MM.1S (cell line): ENCODE results near the gene ZNF786.
"Not testable (repeated sequence)": the region's sequence is repeated elsewhere in the genome, so short reads cannot be mapped to it uniquely, and the experiment has no call there.

Experiments used
- DNase-seq: peaks from one replicate; pipeline ENCODE4 v3.0.0-alpha.2; 2015
- H2AFZ ChIP-seq: fragments of 300-600 bp; sonication (generic); 2 replicates; pipeline ENCODE4 v1.6.0; 2016; ENCODE audit warnings: antibody characterized with exemption, low read length
- H3F3A ChIP-seq: fragments of 300-600 bp; sonication (generic); 2 replicates; pipeline ENCODE4 v1.6.1; 2016; ENCODE audit warnings: mild to moderate bottlenecking, antibody characterized with exemption, low read length, moderate library complexity, mixed read lengths; ENCODE audit not compliant: insufficient read depth
- H3K27ac ChIP-seq: fragments of 300-600 bp; sonication (generic); 2 replicates; pipeline ENCODE4 v1.5.1; 2016; ENCODE audit warnings: mild to moderate bottlenecking, low read length
- H3K27me3 ChIP-seq: fragments of 300-600 bp; sonication (generic); replicated peaks from 2 replicates; pipeline ENCODE4 v1.6.0; 2016; ENCODE audit warnings: low read length; ENCODE audit not compliant: insufficient read depth
- H3K36me3 ChIP-seq: fragments of 300-600 bp; sonication (generic); replicated peaks from 2 replicates; pipeline ENCODE4 v1.6.1; 2016; ENCODE audit warnings: mild to moderate bottlenecking, low read length, mixed read lengths; ENCODE audit not compliant: insufficient read depth
- H3K4me1 ChIP-seq: fragments of 300-600 bp; sonication (generic); 2 replicates; pipeline ENCODE4 v1.6.1; 2016; ENCODE audit warnings: low read length, mixed read lengths
- H3K4me2 ChIP-seq: fragments of 300-600 bp; sonication (generic); 2 replicates; pipeline ENCODE4 v1.6.0; 2016; ENCODE audit warnings: low read depth, low read length
- H3K4me3 ChIP-seq: fragments of 300-600 bp; sonication (generic); 2 replicates; pipeline ENCODE4 v1.5.1; 2016; ENCODE audit warnings: low read length, mixed read lengths
- H3K79me2 ChIP-seq: fragments of 300-600 bp; sonication (generic); 2 replicates; pipeline ENCODE4 v1.6.1; 2016; ENCODE audit warnings: mixed run types, low read length, mixed read lengths
- H3K9ac ChIP-seq: fragments of 300-600 bp; sonication (generic); 2 replicates; pipeline ENCODE4 v1.6.1; 2016; ENCODE audit warnings: low read length, mixed read lengths
- H3K9me2 ChIP-seq: fragments of 300-600 bp; sonication (generic); replicated peaks from 2 replicates; pipeline ENCODE4 v1.6.1; 2016; ENCODE audit warnings: mild to moderate bottlenecking, low read length, mixed read lengths; ENCODE audit not compliant: insufficient read depth
- H3K9me3 ChIP-seq: fragments of 300-600 bp; sonication (generic); replicated peaks from 2 replicates; pipeline ENCODE4 v1.6.1; 2016; ENCODE audit warnings: mild to moderate bottlenecking, low read length, mixed read lengths; ENCODE audit not compliant: insufficient read depth
- H4K20me1 ChIP-seq: fragments of 300-600 bp; sonication (generic); 2 replicates; pipeline ENCODE4 v1.6.1; 2016; ENCODE audit warnings: mild to moderate bottlenecking, low read length, moderate library complexity, mixed read lengths; ENCODE audit not compliant: insufficient read depth
- CTCF ChIP-seq: fragments of 300-600 bp; sonication (generic); IDR thresholded peaks from 2 replicates; pipeline ENCODE4 v1.5.1; 2016; ENCODE audit warnings: antibody characterized with exemption, low read length, mixed read lengths
- EZH2 ChIP-seq: fragments of 300-600 bp; sonication (generic); optimal IDR thresholded peaks from 2 replicates; pipeline ENCODE3; 2017; ENCODE audit warnings: low read depth, mild to moderate bottlenecking, antibody characterized with exemption, low read length, mixed read lengths
- EZH2phosphoT487 ChIP-seq: fragments of 300-600 bp; sonication (generic); IDR thresholded peaks from 2 replicates; pipeline ENCODE4 v1.6.1; 2018; ENCODE audit warnings: antibody characterized with exemption, low read length

Gene ZNF786

GRCh38 chr7:149063476-149063875 is 27.0 kb downstream of the ZNF786 start:
- Histone ChIP-seq H3K36me3 (no peaks in the 10 kb centered on the region), H3K9me2 (no peaks in the 10 kb centered on the region), H3K27me3 (no peaks in the 10 kb centered on the region)

GRCh38 chr7:149062217-149062899 is 28.2 kb downstream of the ZNF786 start:
- H3K4me1 ChIP-seq, H3K9ac ChIP-seq, H4K20me1 ChIP-seq, DNase-seq, H3K9me2 ChIP-seq, H2AFZ ChIP-seq, H3K9me3 ChIP-seq, H3K27ac ChIP-seq, H3F3A ChIP-seq, H3K27me3 ChIP-seq, H3K4me2 ChIP-seq, H3K36me3 ChIP-seq, H3K4me3 ChIP-seq, H3K79me2 ChIP-seq: not testable (repeated sequence)

More at GRCh38 chr7:149063476-149063875, 27.0 kb downstream of the ZNF786 start:
- Histone ChIP-seq H2AFZ (no peak overlapping the region), H3K4me2 (no peak overlapping the region), H3K4me1 (no peaks in the 10 kb centered on the region), H3F3A (0 out of 2 replicates have a peak, but pooled peaks cover 8% of the 10 kb centered on the region), H3K9ac (no peak overlapping the region), H3K79me2 (no peaks in the 10 kb centered on the region), H3K27ac (no peak overlapping the region), H3K4me3 (no peak overlapping the region), H3K9me3 (no peaks in the 10 kb centered on the region), H4K20me1 (no peaks in the 10 kb centered on the region)
- TF ChIP-seq EZH2: no peak
- no peak for TF ChIP-seq CTCF
- TF ChIP-seq EZH2phosphoT487: no peak
- no peak for DNase-seq

- Histone ChIP-seq H4K20me1 (no peaks in the 10 kb centered on the region), H3K79me2 (no peaks in the 10 kb centered on the region), H3K27ac (no peak overlapping the region), H3K9ac (no peak overlapping the region), H3F3A (0 out of 2 replicates have a peak, but pooled peaks cover 3% of the 10 kb centered on the region), H3K4me3 (no peak overlapping the region), H3K27me3 (no peaks in the 10 kb centered on the region), H2AFZ (no peak overlapping the region), H3K9me2 (no peaks in the 10 kb centered on the region), H3K9me3 (no peaks in the 10 kb centered on the region), H3K4me1 (no peaks in the 10 kb centered on the region), H3K4me2 (no peak overlapping the region), H3K36me3 (no peaks in the 10 kb centered on the region)
- TF ChIP-seq EZH2 (no peak), CTCF (no peak), EZH2phosphoT487 (no peak)
- no peak for DNase-seq
These were observed 30.4 kb downstream of the ZNF786 start for GRCh38 chr7:149060156-149060555.

- Histone ChIP-seq H3K4me3 (no peak overlapping the region), H3F3A (no peaks in the 10 kb centered on the region), H3K9me3 (no peaks in the 10 kb centered on the region), H3K4me1 (no peaks in the 10 kb centered on the region), H3K27me3 (no peaks in the 10 kb centered on the region), H3K36me3 (no peaks in the 10 kb centered on the region), H3K79me2 (no peaks in the 10 kb centered on the region), H4K20me1 (no peaks in the 10 kb centered on the region), H3K27ac (no peak overlapping the region), H3K9ac (no peak overlapping the region), H3K4me2 (no peak overlapping the region), H2AFZ (no peak overlapping the region), H3K9me2 (no peaks in the 10 kb centered on the region)
- TF ChIP-seq EZH2phosphoT487: no peak
- no peak for TF ChIP-seq CTCF
- no peak for TF ChIP-seq EZH2
- DNase-seq: no peak
These were observed 36.6 kb downstream of the ZNF786 start for GRCh38 chr7:149053885-149054284.
